Measurements from ENCODE around the gene OR52E4. TPM values are rescaled to one million over a fixed set of nuclear protein-coding genes. Genes with fewer than 3 reads are reported as not detected.

The OR52E4 gene
- total RNA-seq, 3 donors from 2014 or later, result not detected

DNA sequence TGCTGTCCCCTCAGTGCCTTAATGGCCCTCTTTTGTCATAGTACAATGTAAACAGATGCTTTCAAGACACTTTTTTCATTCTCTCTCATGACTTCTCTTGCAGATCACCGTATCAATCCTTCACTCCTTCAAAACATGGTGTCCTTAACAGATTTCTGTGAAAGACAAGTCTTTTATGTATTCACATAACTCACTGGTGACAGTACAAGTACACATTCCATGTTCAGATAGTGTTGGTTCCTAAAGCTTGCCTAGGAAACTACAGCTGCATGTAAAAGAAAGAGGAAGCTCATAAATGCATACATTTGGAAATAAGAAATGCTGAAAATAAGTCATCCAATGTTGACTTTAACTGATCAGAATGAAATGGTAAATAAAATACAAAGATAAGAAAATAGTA is 33.7 kb upstream of the OR52E4 start:
- TF ChIP-seq POLR2AphosphoS5 (IDR thresholded peaks at IDR 0.05) (no peak), POLR2A (IDR thresholded peaks at IDR 0.05) (no peak)
- TF ChIP-seq, protein P1, sequence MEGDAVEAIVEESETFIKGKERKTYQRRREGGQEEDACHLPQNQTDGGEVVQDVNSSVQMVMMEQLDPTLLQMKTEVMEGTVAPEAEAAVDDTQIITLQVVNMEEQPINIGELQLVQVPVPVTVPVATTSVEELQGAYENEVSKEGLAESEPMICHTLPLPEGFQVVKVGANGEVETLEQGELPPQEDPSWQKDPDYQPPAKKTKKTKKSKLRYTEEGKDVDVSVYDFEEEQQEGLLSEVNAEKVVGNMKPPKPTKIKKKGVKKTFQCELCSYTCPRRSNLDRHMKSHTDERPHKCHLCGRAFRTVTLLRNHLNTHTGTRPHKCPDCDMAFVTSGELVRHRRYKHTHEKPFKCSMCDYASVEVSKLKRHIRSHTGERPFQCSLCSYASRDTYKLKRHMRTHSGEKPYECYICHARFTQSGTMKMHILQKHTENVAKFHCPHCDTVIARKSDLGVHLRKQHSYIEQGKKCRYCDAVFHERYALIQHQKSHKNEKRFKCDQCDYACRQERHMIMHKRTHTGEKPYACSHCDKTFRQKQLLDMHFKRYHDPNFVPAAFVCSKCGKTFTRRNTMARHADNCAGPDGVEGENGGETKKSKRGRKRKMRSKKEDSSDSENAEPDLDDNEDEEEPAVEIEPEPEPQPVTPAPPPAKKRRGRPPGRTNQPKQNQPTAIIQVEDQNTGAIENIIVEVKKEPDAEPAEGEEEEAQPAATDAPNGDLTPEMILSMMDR (IDR thresholded peaks at IDR 0.05), result no peak
- no peak for DNase-seq (ENCODE audit: low spot score in 2 of 2)
- Histone ChIP-seq H3K27ac (no peak overlapping the region), H3K27me3 (no peaks in the 10 kb centered on the region), H3K9me3 (peaks cover 0 to 4% of the 10 kb centered on the region in 2 donors), H3K4me1 (no peaks in the 10 kb centered on the region), H3K36me3 (no peaks in the 10 kb centered on the region), H3K4me3 (no peak overlapping the region)
- intact Hi-C loops (cut with DNase I; ENCODE audit: low total_unique reads), result no loop called here

DNA sequence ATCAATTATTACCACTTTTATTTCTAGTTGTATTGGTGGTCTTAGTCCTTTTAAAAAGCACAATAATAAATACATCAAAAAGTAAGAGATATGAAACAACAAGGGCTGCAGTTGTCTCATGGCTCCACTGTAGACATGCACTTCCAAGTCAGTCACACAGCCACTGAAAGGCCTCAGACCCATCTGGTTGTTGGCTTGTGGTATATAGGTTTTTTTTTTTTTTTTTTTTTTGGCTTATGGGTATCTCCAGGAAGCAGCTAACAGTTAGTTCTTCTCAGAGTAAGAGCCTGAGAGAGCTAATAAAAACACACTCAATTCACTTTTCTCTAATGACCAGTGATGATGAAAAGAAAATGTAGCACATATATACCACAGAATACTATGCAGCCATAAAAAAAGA is 32.7 kb upstream of the OR52E4 start:
- TF ChIP-seq POLR2A (IDR thresholded peaks at IDR 0.05), result no peak
- TF ChIP-seq, protein P1 (IDR thresholded peaks at IDR 0.05), result no peak
- TF ChIP-seq POLR2AphosphoS5 (IDR thresholded peaks at IDR 0.05), result no peak
- Histone ChIP-seq H3K4me1 (no peaks in the 10 kb centered on the region), H3K36me3 (no peaks in the 10 kb centered on the region), H3K9me3 (peaks cover 0 to 6% of the 10 kb centered on the region in 2 donors), H3K27ac (no peak overlapping the region), H3K4me3 (no peak overlapping the region), H3K27me3 (no peaks in the 10 kb centered on the region)
- DNase-seq (ENCODE audit: low spot score in 2 of 2), result no peak
- intact Hi-C loops (cut with DNase I; ENCODE audit: low total_unique reads), result no loop called here

DNA sequence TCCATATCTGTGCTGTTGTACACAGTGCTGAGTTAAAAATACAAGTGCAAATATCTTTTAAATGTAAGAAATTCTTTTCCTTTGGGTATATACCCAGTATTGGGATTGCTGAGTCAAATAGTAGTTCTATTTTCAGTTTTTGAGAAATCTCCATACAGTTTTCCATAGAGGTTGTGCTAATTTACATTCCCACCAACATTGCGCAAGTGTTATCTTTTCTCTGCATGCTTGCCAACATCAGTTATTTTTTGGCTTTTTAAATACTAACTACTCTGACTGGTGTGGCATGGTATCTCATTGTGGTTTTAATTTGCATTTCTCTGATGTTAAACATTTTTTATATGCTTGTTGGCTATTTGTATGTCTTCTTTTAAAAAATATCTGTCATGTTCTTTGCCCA is 29.4 kb upstream of the OR52E4 start:
- Histone ChIP-seq H3K4me3 (no peak overlapping the region), H3K27me3 (no peaks in the 10 kb centered on the region), H3K9me3 (peaks cover 0 to 6% of the 10 kb centered on the region in 2 donors), H3K27ac (no peak overlapping the region), H3K4me1 (no peaks in the 10 kb centered on the region), H3K36me3 (no peaks in the 10 kb centered on the region)
- intact Hi-C loops (cut with DNase I; ENCODE audit: low total_unique reads), result no loop called here
- no peak for TF ChIP-seq POLR2A (IDR thresholded peaks at IDR 0.05)
- TF ChIP-seq, protein P1 (IDR thresholded peaks at IDR 0.05), result no peak
- TF ChIP-seq POLR2AphosphoS5 (IDR thresholded peaks at IDR 0.05), result no peak
- DNase-seq (ENCODE audit: low spot score in 2 of 2), result no peak

DNA sequence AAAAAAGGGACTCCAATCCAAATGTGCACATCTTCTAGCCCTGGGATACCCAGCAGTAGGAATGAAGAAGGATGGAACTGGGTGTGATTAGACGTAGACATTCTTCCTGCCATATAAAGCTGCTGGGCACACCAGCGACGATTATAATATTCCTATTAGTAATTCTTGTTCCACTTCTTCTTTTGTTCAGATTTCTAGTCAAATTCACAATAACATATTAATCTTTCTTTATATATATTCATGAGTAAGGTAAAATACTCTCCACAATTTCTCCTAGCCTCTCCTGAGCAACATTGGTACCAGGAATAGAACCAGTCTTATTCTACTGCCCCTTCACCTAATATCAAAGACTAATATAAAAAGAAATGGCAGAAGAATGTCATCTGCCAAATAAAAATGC is 22.8 kb upstream of the OR52E4 start, which contains the start of gene OR52E8:
OR52E8 (minus strand) TSS at position 101 of the 400 bp plus-strand sequence; CDS start at position 101, 0 bp downstream.
- H3K36me3 ChIP-seq, result no peaks in the 10 kb centered on the region

DNA sequence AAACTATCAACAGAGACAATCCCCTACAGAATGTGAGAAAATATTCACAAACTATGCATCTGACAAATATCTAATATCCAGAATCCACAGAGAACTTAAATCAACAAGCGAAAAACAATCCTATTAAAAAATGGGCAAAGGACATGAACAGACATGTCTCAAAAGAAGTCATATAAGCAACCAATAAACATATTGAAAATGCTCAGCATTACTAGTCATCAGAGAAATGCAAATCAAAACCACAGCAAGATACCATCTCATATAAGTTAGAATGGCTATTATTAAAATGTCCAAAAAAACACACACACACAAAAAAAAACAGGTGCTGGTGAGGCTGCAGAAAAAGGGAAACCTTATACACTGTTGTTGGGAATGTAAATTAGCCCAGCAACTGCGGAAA is 14.6 kb upstream of the OR52E4 start:
- no peaks in the 10 kb centered on the region for H3K9me3 ChIP-seq
- H3K36me3 ChIP-seq, result no peaks in the 10 kb centered on the region
- TF ChIP-seq POLR2AphosphoS5 (IDR thresholded peaks at IDR 0.05) (no peak), POLR2A (IDR thresholded peaks at IDR 0.05) (no peak)
- TF ChIP-seq, protein P1 (IDR thresholded peaks at IDR 0.05), result no peak
- H3K27me3 ChIP-seq, result no peaks in the 10 kb centered on the region
- intact Hi-C loops (cut with DNase I; ENCODE audit: low total_unique reads), result no loop called here
- H3K4me1 ChIP-seq, result no peaks in the 10 kb centered on the region
- DNase-seq (ENCODE audit: low spot score in 2 of 2), result no peak
- H3K4me3 ChIP-seq, result no peak overlapping the region
- no peak overlapping the region for H3K27ac ChIP-seq

More for the DNA sequence above, 22.8 kb upstream of the OR52E4 start, which contains the start of gene OR52E8:
- intact Hi-C loops (cut with DNase I; ENCODE audit: low total_unique reads), result no loop called here
- Histone ChIP-seq H3K27me3 (no peaks in the 10 kb centered on the region), H3K9me3 (no peaks in the 10 kb centered on the region), H3K27ac (no peak within 1 kb of the TSS), H3K4me3 (no peak within 1 kb of the TSS), H3K4me1 (no peaks in the 10 kb centered on the region)
- TF ChIP-seq, protein P1 (IDR thresholded peaks at IDR 0.05), result no peak
- TF ChIP-seq POLR2AphosphoS5 (IDR thresholded peaks at IDR 0.05), result no peak
- DNase-seq (ENCODE audit: low spot score in 2 of 2), result no peak
